SK-N-SH (cell line): Measurements from ENCODE around the gene CHAC1. TPM values are rescaled to one million over a fixed set of nuclear protein-coding genes. Genes with fewer than 3 reads are reported as not detected.

Experiments
- CTCF ChIA-PET: fragments of 300-600, 350-600 bp; formaldehyde crosslinking; extraction: SDS; loops from one replicate; lab custom pipeline; 2021; lab: Yijun Ruan, JAX
- POLR2A ChIA-PET: fragments of 350-600 bp; sonication (Branson Sonifier 250); formaldehyde crosslinking; extraction: SDS; loops from one replicate; lab custom pipeline; 2020; ENCODE audit warnings: antibody characterized with exemption, inconsistent platforms; lab: Yijun Ruan, JAX
- DNase-seq: peaks from one replicate; pipeline ENCODE4 v3.0.0; 2012
- H2AFZ ChIP-seq: fragments of 200-600 bp; sonication (generic); 2 replicates; pipeline ENCODE4 v1.8.1; 2016; ENCODE audit warnings: antibody characterized with exemption, mild to moderate bottlenecking, low read depth
- H3F3A ChIP-seq: fragments of 200-600 bp; sonication (generic); replicated peaks from 2 replicates; pipeline ENCODE3; 2016; ENCODE audit warnings: antibody characterized with exemption, mild to moderate bottlenecking; ENCODE audit not compliant: insufficient read depth
- H3K27ac ChIP-seq, 2 experiments: fragments of 200-500 bp in 1 of 2; fragments of 200-600 bp in 1 of 2; sonication (Bioruptor generic) in 1 of 2; sonication (generic), shearing (Covaris generic) in 1 of 2; 2 replicates each; pipeline versions ENCODE4 v1.5.1 to v1.6.1; 2014 to 2016; ENCODE audit warnings: low read depth in 2 of 2, inconsistent platforms in 1 of 2, low read length in 1 of 2, mild to moderate bottlenecking in 1 of 2, mixed read lengths in 1 of 2
- H3K27me3 ChIP-seq: fragments of 200-600 bp; sonication (generic), shearing (Covaris generic); 2 replicates; pipeline ENCODE4 v1.6.1; 2016; ENCODE audit warnings: mixed run types; ENCODE audit not compliant: insufficient read depth
- H3K36me3 ChIP-seq, 2 experiments: fragments of 200-500 bp in 1 of 2; fragments of 200-600 bp in 1 of 2; sonication (Bioruptor generic) in 1 of 2; sonication (generic) in 1 of 2; replicated peaks in 1 of 2; 2 replicates each; pipeline versions ENCODE3 to v1.5.1; 2014 to 2016; ENCODE audit warnings: low read length in 1 of 2, mild to moderate bottlenecking in 1 of 2; ENCODE audit not compliant: insufficient read depth in 2 of 2, control insufficient read depth in 1 of 2
- H3K4me1 ChIP-seq, 2 experiments: fragments of 200-500 bp in 1 of 2; fragments of 200-600 bp in 1 of 2; sonication (Bioruptor generic) in 1 of 2; sonication (generic), shearing (Covaris generic) in 1 of 2; 2 replicates each; pipeline versions ENCODE4 v1.5.1 to v1.6.1; 2014 to 2016; ENCODE audit warnings: low read depth in 1 of 2, low read length in 1 of 2, mixed run types in 1 of 2; ENCODE audit not compliant: insufficient read depth in 2 of 2, control insufficient read depth in 1 of 2
- H3K4me2 ChIP-seq: fragments of 200-600 bp; sonication (generic), shearing (Covaris generic); 2 replicates; pipeline ENCODE4 v1.6.1; 2017; ENCODE audit warnings: mixed run types
- H3K4me3 ChIP-seq, 2 experiments: fragments of 200-500 bp in 1 of 2; fragments of 200-600 bp in 1 of 2; sonication (Bioruptor generic) in 1 of 2; sonication (generic), shearing (Covaris generic) in 1 of 2; 2 replicates each; pipeline versions ENCODE4 v1.5.1 to v1.8.1; 2014 to 2016; ENCODE audit warnings: low read depth in 2 of 2, inconsistent platforms in 1 of 2, low read length in 1 of 2, mild to moderate bottlenecking in 1 of 2, mixed read lengths in 1 of 2, moderate library complexity in 1 of 2
- H3K79me2 ChIP-seq: fragments of 200-600 bp; sonication (generic); 2 replicates; pipeline ENCODE4 v1.8.1; 2017; ENCODE audit warnings: mild to moderate bottlenecking; ENCODE audit not compliant: insufficient read depth
- H3K9ac ChIP-seq: fragments of 200-600 bp; sonication (generic); 2 replicates; pipeline ENCODE4 v1.6.1; 2017; ENCODE audit warnings: mixed run types
- H3K9me2 ChIP-seq: fragments of 200-600 bp; sonication (generic); 2 replicates; pipeline ENCODE4 v1.6.1; 2017; ENCODE audit warnings: mixed run types
- H3K9me3 ChIP-seq: fragments of 200-600 bp; sonication (generic); 2 replicates; pipeline ENCODE4 v1.6.1; 2017; ENCODE audit warnings: mixed run types, mild to moderate bottlenecking, moderate library complexity
- H4K20me1 ChIP-seq: fragments of 200-600 bp; sonication (generic); 2 replicates; pipeline ENCODE4 v1.6.1; 2017; ENCODE audit warnings: mild to moderate bottlenecking, mixed run types; ENCODE audit not compliant: insufficient read depth
- CHD2 ChIP-seq: fragments of 150-350 bp; IDR thresholded peaks from 2 replicates; pipeline ENCODE4 v1.6.1; 2018; ENCODE audit warnings: low read length; ENCODE audit not compliant: partially characterized antibody
- ELF1 ChIP-seq: IDR thresholded peaks from 2 replicates; pipeline ENCODE4 v1.4.0; 2012
- EP300 ChIP-seq, 2 experiments: IDR thresholded peaks; 2 replicates each; pipeline versions ENCODE4 v1.4.0 to v1.6.1; 2012; ENCODE audit warnings: borderline replicate concordance in 1 of 2, low read depth in 1 of 2, low read length in 1 of 2
- GATA2 ChIP-seq: sonication (generic); formaldehyde crosslinking; IDR thresholded peaks from 2 replicates; pipeline ENCODE4 v1.5.0; 2020; ENCODE audit warnings: mild to moderate bottlenecking, missing genetic modification reagents
- JUND ChIP-seq: IDR thresholded peaks from 2 replicates; pipeline ENCODE4 v1.4.0; 2012
- MAX ChIP-seq: IDR thresholded peaks from 2 replicates; pipeline ENCODE4 v1.4.0; 2012; ENCODE audit warnings: low read depth
- MEF2A ChIP-seq: IDR thresholded peaks from 2 replicates; pipeline ENCODE4 v1.4.0; 2012; ENCODE audit warnings: low read depth, borderline replicate concordance
- NFIC ChIP-seq: IDR thresholded peaks from 2 replicates; pipeline ENCODE4 v1.4.0; 2012; ENCODE audit warnings: borderline replicate concordance
- NRF1 ChIP-seq: IDR thresholded peaks from 2 replicates; pipeline ENCODE4 v1.6.1; 2012; ENCODE audit warnings: low read depth, mild to moderate bottlenecking, low read length
- PBX3 ChIP-seq: IDR thresholded peaks from 2 replicates; pipeline ENCODE4; 2012
- POLR2AphosphoS5 ChIP-seq: IDR thresholded peaks from 2 replicates; pipeline ENCODE4 v1.6.1; 2012; ENCODE audit warnings: low read depth, low read length
- RCOR1 ChIP-seq: fragments of 150-350 bp; IDR thresholded peaks from 2 replicates; pipeline ENCODE4 v1.6.1; 2017; ENCODE audit warnings: antibody characterized with exemption, low read length
- RFX5 ChIP-seq: IDR thresholded peaks from 2 replicates; pipeline ENCODE4 v1.6.1; 2012; ENCODE audit warnings: mild to moderate bottlenecking, improper control_type of control experiment, low read length
- RXRA ChIP-seq: IDR thresholded peaks from 2 replicates; pipeline ENCODE4 v1.4.0; 2012; ENCODE audit warnings: low read depth, mild to moderate bottlenecking, borderline replicate concordance
- SIN3A ChIP-seq: IDR thresholded peaks from 2 replicates; pipeline ENCODE4 v1.6.1; 2012; ENCODE audit warnings: low read depth, mild to moderate bottlenecking, low read length, moderate library complexity, borderline replicate concordance
- TAF1 ChIP-seq: IDR thresholded peaks from 2 replicates; pipeline ENCODE4 v1.6.1; 2012; ENCODE audit warnings: low read depth, mild to moderate bottlenecking, low read length, moderate library complexity, borderline replicate concordance
- USF2 ChIP-seq: fragments of 150-350 bp; IDR thresholded peaks from 2 replicates; pipeline ENCODE4 v1.6.1; 2017; ENCODE audit warnings: antibody characterized with exemption, low read length, low read depth, borderline replicate concordance
- ZBTB33 ChIP-seq: IDR thresholded peaks from 2 replicates; pipeline ENCODE4 v1.4.0; 2012; ENCODE audit warnings: low read depth, borderline replicate concordance
- WGBS: methylation state at CpG from one replicate; pipeline ENCODE4 v1.1.6; 2017; ENCODE audit warnings: low lambda C conversion rate; 5-methylcytosine and 5-hydroxymethylcytosine counted together
- polyA plus RNA-seq, 3 experiments: library from polyadenylated mRNA; depleted of rRNA; stranded (reverse); fragments of >200 nt; gene quantifications; 2 replicates each; pipeline ENCODE4 v1.2.3, GENCODE V29; 2012

Gene CHAC1
- polyA plus RNA-seq, 1 of the 3 experiments (the other 2 are of a cell fraction) = 9.3 TPM

- Histone ChIP-seq H3F3A (no peaks in the 10 kb centered on the region), H3K36me3 (no peaks in the 10 kb centered on the region), H3K27ac (no peak overlapping the region; a peak in 1 of 4 replicates), H3K27me3 (no peaks in the 10 kb centered on the region), H3K9me2 (no peaks in the 10 kb centered on the region), H3K9ac (no peak overlapping the region), H3K4me3 (no peak overlapping the region), H3K4me1 (peaks cover 18 to 51% of the 10 kb centered on the region in 2 experiments; a peak in 3 of 4 replicates), H3K4me2 (peak overlapping the region; percentile 38; the same call in 1 of the 2 replicates), H3K79me2 (peaks cover 17% of the 10 kb centered on the region), H4K20me1 (peaks cover 21% of the 10 kb centered on the region), H2AFZ (no peak overlapping the region), H3K9me3 (no peaks in the 10 kb centered on the region)
- CTCF ChIA-PET = interaction anchor here (1.2 to 2.4 kb wide), 3 partner anchors 8 to 51 kb away, joined by 3 to 17 read pairs (median 4); no protein-coding TSS in a partner anchor
- TF ChIP-seq NRF1 (no peak), CHD2 (no peak), SIN3A (no peak), ZBTB33 (no peak), MAX (no peak), MEF2A (no peak), RFX5 (no peak), RCOR1 (no peak), EP300 (IDR thresholded peaks at IDR 0.05; ENCODE audit: borderline replicate concordance in 1 of 2, low read depth in 1 of 2, low read length in 1 of 2) (no peak), USF2 (no peak), GATA2 (no peak), ELF1 (no peak), TAF1 (no peak), PBX3 (no peak), JUND (no peak), RXRA (no peak), POLR2AphosphoS5 (no peak), NFIC (no peak)
- POLR2A ChIA-PET = no interaction called here
- no peak for DNase-seq
- 100% methylated on average over 2 of the region's 3 CpGs for WGBS
These were observed 3.3 kb downstream of the CHAC1 start for GRCh38 chr15:40956541-40956982.
